ENCODE data around the gene WDR88.
"Not testable (repeated sequence)": the region's sequence is repeated elsewhere in the genome, so short reads cannot be mapped to it uniquely, and the experiment has no call there.

Gene WDR88

GRCh38 chr19:33215438-33216197, 83.7 kb downstream of the WDR88 start:
- DNase-seq, result no peak

- DNase-seq, result no peak
Measured at GRCh38 chr19:33216198-33216830, 84.4 kb downstream of the WDR88 start.

- no peak for DNase-seq
Measured at GRCh38 chr19:33217881-33218280, 86.0 kb downstream of the WDR88 start.

- no peak for DNase-seq
Measured at GRCh38 chr19:33219261-33219815, 87.4 kb downstream of the WDR88 start.

DNA sequence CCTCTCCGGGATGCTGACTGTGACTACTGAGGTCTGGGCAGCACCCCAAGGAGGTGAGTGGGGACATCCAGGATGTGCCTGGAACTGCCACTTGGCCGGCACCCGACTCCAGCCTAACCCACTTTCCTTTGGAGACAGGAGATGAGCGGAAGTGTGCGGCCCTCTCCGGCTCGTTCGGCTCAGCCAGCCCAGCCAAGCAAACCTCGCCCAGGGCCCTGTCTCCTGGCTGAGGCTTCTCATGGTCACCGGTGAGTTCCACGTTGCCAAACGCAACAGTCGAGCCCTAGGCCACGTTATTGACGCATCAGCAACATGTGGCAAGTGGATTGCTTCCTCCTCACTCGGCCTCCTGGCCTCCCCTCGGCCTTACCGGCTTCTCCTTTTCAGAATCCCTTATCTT, 88.2 kb downstream of the WDR88 start:
- no peak for DNase-seq

DNA sequence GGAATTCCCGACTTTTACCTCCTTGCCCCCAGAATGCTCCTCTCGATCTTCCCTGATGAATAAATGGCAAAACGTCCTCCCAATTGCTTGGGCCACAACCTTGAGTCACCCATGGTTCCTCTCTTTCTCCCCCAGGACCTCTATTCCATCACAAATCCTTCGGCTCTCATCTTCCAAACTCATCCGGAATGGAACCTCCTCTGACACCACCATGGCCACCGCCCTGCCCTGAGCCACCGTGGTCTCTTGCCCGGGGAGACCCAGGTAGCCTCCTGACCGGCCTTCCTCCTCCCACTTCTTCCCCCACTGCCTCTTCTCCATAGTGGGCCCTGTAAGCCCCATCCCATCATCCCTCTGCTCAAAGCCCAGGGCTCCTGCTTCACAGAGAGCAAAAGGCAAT, 88.8 kb downstream of the WDR88 start:
- no peak for DNase-seq

DNA sequence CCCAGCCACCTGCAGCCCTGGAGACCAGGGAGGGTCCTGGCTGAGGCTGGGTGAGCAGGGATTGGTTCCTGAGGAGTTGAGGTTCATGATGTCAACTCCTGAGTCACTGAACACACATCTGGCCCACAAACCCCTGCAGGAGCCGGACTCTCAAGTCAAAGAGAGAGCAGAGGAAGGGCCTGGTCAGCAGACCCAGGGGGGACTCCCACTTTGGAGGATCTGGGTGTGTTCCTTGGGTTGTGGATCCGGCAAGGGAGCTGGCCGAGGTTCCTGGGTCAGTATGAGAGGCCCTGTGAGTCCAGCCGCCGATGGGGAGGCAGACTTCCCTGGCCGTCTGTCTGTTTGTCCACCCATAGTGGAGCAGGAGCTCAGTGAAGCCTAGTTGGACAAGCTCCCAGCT, 89.7 kb downstream of the WDR88 start:
- no peak for DNase-seq

DNA sequence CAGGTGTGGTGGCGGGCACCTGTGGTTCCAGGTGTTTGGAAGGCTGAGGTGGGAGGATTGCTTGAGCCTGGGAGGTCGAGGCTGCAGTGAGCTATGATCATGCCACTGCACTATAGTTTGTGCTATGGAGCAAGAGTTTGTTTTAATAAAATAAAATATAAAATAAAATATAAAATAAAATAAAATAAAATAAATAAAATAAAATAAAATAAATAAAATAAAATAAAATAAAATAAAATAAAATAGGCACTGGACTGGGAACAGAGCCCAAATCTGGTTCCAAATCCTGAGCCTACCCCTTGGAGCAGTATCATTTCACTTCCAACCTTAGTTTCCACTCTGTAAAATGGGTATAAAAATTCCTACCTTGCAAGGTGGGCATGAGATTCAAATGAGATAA, 90.3 kb downstream of the WDR88 start:
- not testable (repeated sequence) for DNase-seq

DNA sequence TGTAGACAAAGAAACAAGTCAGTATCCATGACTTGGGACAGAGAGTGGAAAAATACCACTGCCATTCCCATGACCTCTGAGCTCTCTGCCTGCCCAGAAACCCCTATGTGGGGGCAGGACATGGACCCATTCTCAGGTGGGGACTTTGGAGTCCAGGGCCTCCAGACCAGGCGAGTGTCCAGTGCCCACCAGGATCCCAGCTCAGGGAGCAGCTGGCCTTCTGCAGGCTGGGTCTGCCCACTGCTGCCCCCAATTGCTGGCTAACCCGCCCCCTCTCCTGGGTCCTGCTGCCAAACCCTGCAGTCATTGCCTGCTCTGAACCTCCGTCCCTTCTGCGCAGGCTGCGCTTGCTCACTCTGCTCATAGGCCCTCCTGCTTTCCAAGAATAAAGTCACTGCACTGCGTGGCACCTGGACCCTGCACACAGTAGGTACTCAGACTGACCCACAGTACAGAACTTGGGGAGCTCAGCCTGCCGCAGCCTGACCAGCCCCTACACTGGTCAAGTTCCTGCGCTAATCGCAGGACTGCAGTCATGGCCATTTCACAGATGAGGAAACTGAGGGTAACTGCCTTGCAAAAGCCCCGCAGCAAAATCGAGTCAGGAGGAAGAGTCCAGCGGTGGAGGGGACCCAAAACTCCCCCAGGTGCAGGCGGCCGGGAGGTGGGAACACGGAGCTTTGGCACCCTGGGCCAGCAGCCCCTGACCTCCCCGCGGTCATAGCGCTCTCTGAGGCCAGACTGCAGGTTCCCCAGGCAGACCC, 93.0 kb downstream of the WDR88 start:
- DNase-seq, result no peak
